ENCODE results near the gene USP35. TPM values are rescaled to one million over a fixed set of nuclear protein-coding genes. Genes with fewer than 3 reads are reported as not detected.

The USP35 gene
- total RNA-seq, 6 experiments from 2014 or later: 5.3 to 10.1 (median 7.9) TPM

GRCh38 chr11:78180751-78181150 lies 8.0 kb upstream of the USP35 start:
- WGBS (ENCODE audit: insufficient coverage, low coverage, low lambda C conversion rate, missing lambda C conversion rate): 86% methylated on average over 4 of the region's 4 CpGs
- Histone ChIP-seq H3K36me3 (no peaks in the 10 kb centered on the region), H3K4me1 (peaks cover 0 to 12% (median 6%) of the 10 kb centered on the region in 4 donors), H3K27me3 (no peaks in the 10 kb centered on the region), H3K9me3 (no peaks in the 10 kb centered on the region), H3K27ac (no peak overlapping the region), H3K4me3 (no peak overlapping the region)
- ATAC-seq (no peak), DNase-seq (no peak)
- no peak for TF ChIP-seq POLR2A (IDR thresholded peaks at IDR 0.05)
- TF ChIP-seq, protein P1, sequence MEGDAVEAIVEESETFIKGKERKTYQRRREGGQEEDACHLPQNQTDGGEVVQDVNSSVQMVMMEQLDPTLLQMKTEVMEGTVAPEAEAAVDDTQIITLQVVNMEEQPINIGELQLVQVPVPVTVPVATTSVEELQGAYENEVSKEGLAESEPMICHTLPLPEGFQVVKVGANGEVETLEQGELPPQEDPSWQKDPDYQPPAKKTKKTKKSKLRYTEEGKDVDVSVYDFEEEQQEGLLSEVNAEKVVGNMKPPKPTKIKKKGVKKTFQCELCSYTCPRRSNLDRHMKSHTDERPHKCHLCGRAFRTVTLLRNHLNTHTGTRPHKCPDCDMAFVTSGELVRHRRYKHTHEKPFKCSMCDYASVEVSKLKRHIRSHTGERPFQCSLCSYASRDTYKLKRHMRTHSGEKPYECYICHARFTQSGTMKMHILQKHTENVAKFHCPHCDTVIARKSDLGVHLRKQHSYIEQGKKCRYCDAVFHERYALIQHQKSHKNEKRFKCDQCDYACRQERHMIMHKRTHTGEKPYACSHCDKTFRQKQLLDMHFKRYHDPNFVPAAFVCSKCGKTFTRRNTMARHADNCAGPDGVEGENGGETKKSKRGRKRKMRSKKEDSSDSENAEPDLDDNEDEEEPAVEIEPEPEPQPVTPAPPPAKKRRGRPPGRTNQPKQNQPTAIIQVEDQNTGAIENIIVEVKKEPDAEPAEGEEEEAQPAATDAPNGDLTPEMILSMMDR (IDR thresholded peaks at IDR 0.05): no peak
- intact Hi-C loops (cut with DNase I): no loop called here

GRCh38 chr11:78181185-78181584 lies 7.5 kb upstream of the USP35 start:
- H3K27me3 ChIP-seq: no peaks in the 10 kb centered on the region
- H3K4me1 ChIP-seq: peaks cover 0 to 16% (median 6%) of the 10 kb centered on the region in 4 donors
- WGBS (ENCODE audit: insufficient coverage, low coverage, low lambda C conversion rate, missing lambda C conversion rate): 83% methylated on average over 2 of the region's 2 CpGs
- TF ChIP-seq, protein P1 (IDR thresholded peaks at IDR 0.05): no peak
- TF ChIP-seq POLR2A (IDR thresholded peaks at IDR 0.05): no peak
- no peak overlapping the region for H3K27ac ChIP-seq
- DNase-seq (no peak), ATAC-seq (no peak)
- H3K9me3 ChIP-seq: no peaks in the 10 kb centered on the region
- H3K36me3 ChIP-seq: no peaks in the 10 kb centered on the region
- intact Hi-C loops (cut with DNase I): no loop called here
- H3K4me3 ChIP-seq: no peak overlapping the region

DNA sequence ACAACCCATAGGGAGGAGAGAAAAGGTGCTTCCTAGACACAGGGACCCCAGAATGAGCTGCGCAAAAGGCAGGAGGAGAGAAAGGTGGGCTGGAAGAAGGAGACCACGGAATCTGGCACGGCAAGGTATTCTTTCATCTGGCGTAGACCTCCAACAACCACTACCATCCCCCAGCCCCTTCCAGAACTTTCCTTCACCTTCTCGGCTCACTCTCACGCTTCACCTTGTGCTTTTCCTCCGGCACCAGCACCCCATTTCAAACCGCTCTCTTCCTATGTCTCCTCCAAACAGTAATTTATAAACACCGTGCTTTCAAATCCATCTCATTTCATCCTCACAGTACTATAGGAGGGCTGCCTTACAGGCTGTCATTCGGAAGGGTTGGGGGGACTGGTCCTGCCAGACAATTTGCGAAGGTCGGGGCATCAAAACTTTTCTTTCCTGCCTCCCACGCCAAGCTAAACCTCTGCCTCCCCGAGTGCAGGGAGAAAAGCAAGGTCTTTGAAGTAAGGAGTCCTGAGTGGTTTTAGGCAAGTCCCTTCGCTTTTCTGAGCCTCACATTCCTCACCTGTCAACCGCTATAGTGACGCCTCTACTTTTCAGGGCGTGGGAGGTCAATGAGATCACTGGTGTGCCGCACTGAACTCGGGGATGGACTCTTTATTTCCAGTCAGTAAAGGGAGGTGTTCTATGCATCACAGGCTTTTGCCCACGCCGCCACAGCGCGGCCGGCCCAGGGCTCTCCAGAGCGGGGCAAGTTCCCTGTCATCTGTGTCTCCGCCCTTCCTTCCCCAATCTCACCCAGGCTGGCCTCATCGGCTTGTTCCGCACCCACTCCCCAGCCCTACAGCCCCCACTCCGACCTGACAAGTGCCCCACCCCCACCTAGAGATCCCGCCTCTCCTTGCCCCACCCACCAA lies 1.1 kb upstream of the USP35 start:
- Histone ChIP-seq H3K4me3 (peak overlapping the region; percentile 78 to 92 (median 85)), H3K4me1 (peaks cover 0 to 44% (median 11%) of the 10 kb centered on the region in 4 donors), H3K36me3 (no peaks in the 10 kb centered on the region), H3K27ac (peak overlapping the region; percentile 86 to 96 (median 94)), H3K9me3 (no peaks in the 10 kb centered on the region), H3K27me3 (no peaks in the 10 kb centered on the region)
- ATAC-seq (peak in 3 of 4 donors; percentile 36 to 46 (median 43)), DNase-seq (no peak)
- WGBS (ENCODE audit: insufficient coverage, low coverage, low lambda C conversion rate, missing lambda C conversion rate): 10% methylated on average over 23 of the region's 31 CpGs
- intact Hi-C loops (cut with DNase I): no loop called here
- TF ChIP-seq, protein P1 (IDR thresholded peaks at IDR 0.05): no peak
- no peak for TF ChIP-seq POLR2A (IDR thresholded peaks at IDR 0.05)

DNA sequence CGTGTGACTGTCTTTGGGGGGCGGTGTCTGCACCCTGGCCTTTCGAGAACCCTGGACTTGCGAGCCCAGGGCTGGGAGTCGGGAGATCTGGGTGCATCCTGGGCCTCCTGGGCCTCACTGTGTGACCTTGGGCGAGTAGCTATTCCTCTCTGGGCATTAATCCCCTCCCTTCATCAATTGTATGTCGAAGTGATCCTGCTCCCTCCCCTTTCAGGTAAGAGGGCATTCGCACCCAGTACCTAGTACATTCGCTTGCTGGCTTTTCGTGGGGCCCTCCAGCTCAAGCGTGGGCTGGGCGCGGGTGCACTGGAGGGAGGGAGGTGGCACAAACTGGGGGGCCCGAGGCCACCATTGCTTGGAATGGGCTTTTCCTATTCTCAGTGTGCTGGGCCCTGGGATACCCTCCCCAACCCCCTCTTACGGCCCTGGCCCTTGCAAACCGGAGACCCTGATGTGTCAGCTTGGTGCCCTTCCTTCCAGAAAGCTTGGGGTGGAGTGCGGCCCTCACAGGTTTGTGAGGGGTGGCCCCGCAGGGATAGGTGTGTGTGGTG lies 530 bp downstream of the USP35 start:
- no peaks in the 10 kb centered on the region for H3K36me3 ChIP-seq
- TF ChIP-seq, protein P1 (IDR thresholded peaks at IDR 0.05): no peak
- no peak for TF ChIP-seq POLR2A (IDR thresholded peaks at IDR 0.05)
- WGBS (ENCODE audit: insufficient coverage, low coverage, low lambda C conversion rate, missing lambda C conversion rate): 20% methylated on average over 7 of the region's 18 CpGs
- peaks cover 0 to 50% (median 11%) of the 10 kb centered on the region in 4 donors for H3K4me1 ChIP-seq
- H3K4me3 ChIP-seq: peak overlapping the region; percentile 78 to 92 (median 85)
- ATAC-seq (no peak), DNase-seq (no peak)
- peak overlapping the region; percentile 86 to 96 (median 94) for H3K27ac ChIP-seq
- no peaks in the 10 kb centered on the region for H3K27me3 ChIP-seq
- H3K9me3 ChIP-seq: no peaks in the 10 kb centered on the region
- intact Hi-C loops (cut with DNase I): no loop called here
